NCI-H2107 treated with DMSO at 0.1 percent for 48 hours (cell line): Measurements from ENCODE around the gene STPG4.
"Not testable (repeated sequence)": the region's sequence is repeated elsewhere in the genome, so short reads cannot be mapped to it uniquely, and the experiment has no call there.

Experiments used
- DNase-seq: peaks from one replicate; lab custom pipeline; 2025; ENCODE audit not compliant: unreplicated experiment; lab: John Stamatoyannopoulos, UW

The STPG4 gene

GRCh38 chr2:47155091-47155876, at the start of gene STPG4:
TSS of gene STPG4 (minus strand) at chr2:47155308. CDS start at chr2:47155251, 57 bp downstream.
- DNase-seq: no peak

GRCh38 chr2:47204691-47205090, 49.6 kb upstream of the STPG4 start:
- no peak for DNase-seq

GRCh38 chr2:47203995-47204394, 48.9 kb upstream of the STPG4 start:
- no peak for DNase-seq

- no peak for DNase-seq
Observed at GRCh38 chr2:47201224-47201623, 46.1 kb upstream of the STPG4 start.

GRCh38 chr2:47198985-47199451, 43.9 kb upstream of the STPG4 start:
- no peak for DNase-seq

- DNase-seq: no peak
Observed at GRCh38 chr2:47196499-47196898, 41.4 kb upstream of the STPG4 start.

GRCh38 chr2:47196046-47196445, 40.9 kb upstream of the STPG4 start:
- DNase-seq: no peak

GRCh38 chr2:47195148-47195547, 40.0 kb upstream of the STPG4 start:
- DNase-seq: no peak

- no peak for DNase-seq
Observed at GRCh38 chr2:47194410-47194809, 39.3 kb upstream of the STPG4 start.

GRCh38 chr2:47193607-47194006, 38.5 kb upstream of the STPG4 start:
- DNase-seq: no peak

- no peak for DNase-seq
Observed at GRCh38 chr2:47190188-47190881, 35.2 kb upstream of the STPG4 start.

GRCh38 chr2:47189635-47190034, 34.5 kb upstream of the STPG4 start:
- no peak for DNase-seq

GRCh38 chr2:47187069-47187468, 32.0 kb upstream of the STPG4 start:
- no peak for DNase-seq

- no peak for DNase-seq
Observed at GRCh38 chr2:47186351-47186750, 31.2 kb upstream of the STPG4 start.

GRCh38 chr2:47185098-47185497, 30.0 kb upstream of the STPG4 start:
- not testable (repeated sequence) for DNase-seq

GRCh38 chr2:47181176-47181575, 26.1 kb upstream of the STPG4 start:
- DNase-seq: no peak

- DNase-seq: no peak
Observed at GRCh38 chr2:47180531-47180930, 25.4 kb upstream of the STPG4 start.

GRCh38 chr2:47179388-47179787, 24.3 kb upstream of the STPG4 start:
- no peak for DNase-seq

- DNase-seq: no peak
Observed at GRCh38 chr2:47178341-47178740, 23.2 kb upstream of the STPG4 start.

GRCh38 chr2:47177043-47177565, 22.0 kb upstream of the STPG4 start:
- DNase-seq: peak; percentile 74

- peak; percentile 66 for DNase-seq
Observed at GRCh38 chr2:47174733-47175361, 19.7 kb upstream of the STPG4 start.
